Astrocyte (in vitro differentiated cells and primary cell): ENCODE data around the gene DCST2.

Source experiments
- CTCF ChIP-seq: IDR thresholded peaks from 2 replicates; pipeline ENCODE4 v1.5.1; 2011; ENCODE audit warnings: low read depth, mild to moderate bottlenecking, inconsistent platforms, low read length, moderate library complexity; ENCODE audit not compliant: insufficient read depth
- EZH2 ChIP-seq: IDR thresholded peaks from 2 replicates; pipeline ENCODE4 v1.6.1; 2012; ENCODE audit warnings: mild to moderate bottlenecking, low read length, inconsistent platforms; ENCODE audit not compliant: insufficient read depth

DNA sequence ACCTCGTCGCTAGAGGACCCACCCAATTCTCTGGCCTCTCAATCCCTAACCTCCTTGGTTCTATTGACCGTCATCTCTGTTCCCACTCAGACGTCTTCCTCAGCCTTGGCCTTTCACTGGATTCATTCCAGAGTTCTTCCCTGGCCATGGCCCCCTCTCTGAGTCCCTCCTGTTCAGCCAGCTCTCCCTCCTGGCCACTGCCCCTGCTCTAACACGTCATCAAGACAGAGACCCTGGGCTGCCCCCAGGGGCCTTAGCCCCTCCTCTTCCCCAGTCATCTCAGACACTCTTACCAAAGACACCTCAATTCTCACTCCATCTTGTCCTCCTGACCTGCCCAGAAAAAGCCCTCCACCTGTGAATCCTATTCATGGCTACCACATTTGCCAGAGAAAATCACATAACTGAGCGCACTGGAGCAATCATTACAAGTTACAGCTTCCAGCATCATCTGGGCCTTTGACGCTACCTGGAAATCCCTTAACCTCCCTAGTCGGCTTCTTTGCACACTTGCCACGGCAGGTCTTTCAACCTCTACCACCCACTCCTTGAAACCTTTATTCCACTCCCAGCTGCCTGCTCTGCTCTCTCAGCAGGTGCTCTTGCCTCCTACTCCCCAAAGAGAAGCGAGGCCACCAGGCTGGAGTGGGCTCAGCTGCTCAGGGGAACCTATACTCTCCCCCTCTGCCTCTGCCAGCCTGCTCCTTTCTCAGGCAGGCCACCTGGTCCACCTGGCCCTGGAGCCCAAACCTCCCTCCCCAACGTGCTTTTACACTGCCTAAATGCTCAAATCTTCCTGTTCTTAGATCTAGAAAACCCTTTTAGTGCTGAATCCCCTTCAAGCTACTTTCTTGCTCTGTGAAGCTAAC is 14.0 kb downstream of the DCST2 start:
- TF ChIP-seq CTCF: no peak
- TF ChIP-seq EZH2: no peak
